Skeletal muscle tissue (tissue), 4 donors: ENCODE measurements around the gene CDCA7L. TPM values are rescaled to one million over a fixed set of nuclear protein-coding genes. Genes with fewer than 3 reads are reported as not detected.

Source experiments
- H3K27ac ChIP-seq: one replicate; pipeline ENCODE4 v1.7.0; 2013; ENCODE audit warnings: mild to moderate bottlenecking, low read depth, low read length, inconsistent platforms
- H3K27me3 ChIP-seq, 3 donors: one replicate each; pipeline ENCODE4 v1.7.0; 2013; ENCODE audit warnings: low read length in 3 of 3; ENCODE audit not compliant: control insufficient read depth in 3 of 3, insufficient read depth in 3 of 3
- H3K36me3 ChIP-seq, 3 donors: one replicate each; pipeline ENCODE4 v1.7.0; 2013; ENCODE audit warnings: low read length in 3 of 3; ENCODE audit not compliant: control insufficient read depth in 3 of 3, insufficient read depth in 3 of 3
- H3K4me1 ChIP-seq, 3 donors: one replicate each; pipeline ENCODE4 v1.7.0; 2013; ENCODE audit warnings: low read length in 3 of 3, mild to moderate bottlenecking in 3 of 3; ENCODE audit not compliant: control insufficient read depth in 3 of 3, insufficient read depth in 3 of 3
- H3K4me3 ChIP-seq, 3 donors: one replicate each; pipeline ENCODE4 v1.7.0; 2013; ENCODE audit warnings: low read length in 3 of 3
- H3K9ac ChIP-seq, 3 donors: one replicate each; pipeline ENCODE4 v1.7.0; 2013; ENCODE audit warnings: low read length in 3 of 3, mild to moderate bottlenecking in 3 of 3, moderate library complexity in 2 of 3, low read depth in 1 of 3
- H3K9me3 ChIP-seq, 3 donors: one replicate each; pipeline ENCODE4 v1.7.0; 2013; ENCODE audit warnings: low read length in 3 of 3; ENCODE audit not compliant: control insufficient read depth in 3 of 3
- total RNA-seq: library from RNA; depleted of rRNA; stranded (reverse); fragments of >200 nt; gene quantifications from one replicate; pipeline ENCODE4 v1.2.3, GENCODE V29; 2014
- donor health status: Osteomylitis.

Gene CDCA7L
- total RNA-seq, 1 donor from 2014 or later, result 19.8 TPM

DNA sequence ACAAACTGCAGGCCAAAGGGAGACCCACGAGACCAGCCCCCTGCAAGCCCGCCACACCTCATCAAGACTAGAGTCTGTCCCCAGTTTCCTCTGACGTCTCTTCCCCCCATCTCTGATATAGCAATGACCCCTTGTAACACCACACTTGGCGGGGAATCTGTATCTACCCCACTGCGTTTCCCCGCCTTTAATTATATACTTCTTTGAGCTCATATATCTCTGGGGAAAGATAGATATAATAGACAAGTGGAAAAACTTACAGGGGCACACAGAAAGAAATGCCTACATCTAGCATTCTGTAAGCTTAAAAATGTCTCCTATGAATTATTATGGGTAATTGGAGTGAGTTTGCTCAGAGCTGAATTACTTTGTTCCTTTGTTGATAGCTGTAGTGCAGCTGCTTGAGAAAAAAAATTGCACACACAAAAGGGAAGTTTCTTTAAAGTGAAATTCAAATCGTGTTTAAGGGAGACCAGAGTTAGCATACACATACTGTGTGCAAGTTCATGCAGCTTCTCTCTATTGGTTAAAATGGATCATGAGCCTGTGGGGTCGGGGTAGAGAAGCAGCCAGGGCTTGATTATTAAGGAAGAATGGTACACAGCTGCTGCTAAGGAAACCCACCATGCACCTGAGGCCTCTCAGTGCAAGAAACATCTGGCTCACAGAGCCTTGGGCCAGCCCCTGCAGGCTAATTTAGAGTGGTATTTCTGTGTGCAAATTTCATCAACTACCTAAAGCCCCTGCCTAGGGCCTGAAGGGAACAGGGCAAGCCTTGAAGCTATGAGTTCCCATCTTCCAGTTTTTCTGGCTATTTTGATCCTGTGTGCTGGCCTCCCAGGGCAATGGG, 32.5 kb downstream of the CDCA7L start:
- Histone ChIP-seq H3K4me3 (no peak overlapping the region), H3K27ac (no peak overlapping the region), H3K36me3 (peaks cover 0 to 6% (median 0%) of the 10 kb centered on the region in 3 donors), H3K27me3 (no peaks in the 10 kb centered on the region), H3K9me3 (no peaks in the 10 kb centered on the region), H3K4me1 (peaks cover 14 to 29% (median 15%) of the 10 kb centered on the region in 3 donors), H3K9ac (no peak overlapping the region)

DNA sequence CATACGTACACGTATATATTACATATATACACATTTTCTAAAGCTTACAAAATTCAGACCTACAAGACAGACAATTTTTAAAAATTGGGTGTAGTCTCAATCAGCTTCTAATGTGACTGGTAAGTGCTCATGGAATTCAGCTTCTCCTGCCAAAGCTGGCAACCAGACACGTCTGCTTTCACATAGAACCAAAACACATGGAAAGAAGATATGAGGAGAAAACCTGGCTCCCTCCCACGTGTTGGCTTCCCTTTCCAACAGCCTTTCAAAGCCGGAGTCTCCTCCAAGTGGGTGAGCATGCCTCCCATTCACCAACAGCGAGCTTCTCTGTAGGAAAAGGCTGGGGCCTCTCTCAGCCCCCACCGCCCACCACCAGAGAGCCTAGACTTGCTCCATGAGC, 33.4 kb downstream of the CDCA7L start:
- Histone ChIP-seq H3K36me3 (peaks cover 0 to 6% (median 3%) of the 10 kb centered on the region in 3 donors), H3K4me1 (peaks cover 14 to 32% (median 15%) of the 10 kb centered on the region in 3 donors), H3K27me3 (no peaks in the 10 kb centered on the region), H3K27ac (no peak overlapping the region), H3K9ac (no peak overlapping the region), H3K9me3 (no peaks in the 10 kb centered on the region), H3K4me3 (peak overlapping the region in 1 of 3 donors; percentile 41)

DNA sequence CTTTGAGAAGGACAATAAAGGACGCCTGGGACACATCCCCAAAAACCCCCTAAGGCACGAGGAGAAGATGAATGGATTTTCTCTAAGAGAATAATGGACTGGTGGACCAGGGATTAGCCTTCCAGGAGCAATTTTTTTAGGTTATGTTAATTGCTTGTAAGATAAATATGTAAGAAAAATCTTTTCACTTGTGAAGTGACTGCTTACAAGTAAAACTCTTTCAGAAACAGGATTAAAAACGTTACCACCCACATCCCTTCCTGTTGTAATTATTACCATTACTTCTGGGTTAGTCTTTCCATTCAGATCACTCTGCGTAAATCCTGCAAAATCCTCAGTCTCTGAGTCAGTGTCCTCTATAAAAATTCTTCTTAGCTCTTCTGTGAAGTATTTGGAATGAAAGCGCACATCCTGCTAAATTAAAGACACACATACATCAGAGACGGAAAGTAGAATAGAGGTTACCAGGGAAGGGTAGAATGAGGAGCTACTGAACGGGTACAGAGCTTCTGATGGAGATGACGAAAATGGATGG, 34.3 kb downstream of the CDCA7L start:
- no peak overlapping the region for H3K4me3 ChIP-seq
- peaks cover 14 to 32% (median 15%) of the 10 kb centered on the region in 3 donors for H3K4me1 ChIP-seq

DNA sequence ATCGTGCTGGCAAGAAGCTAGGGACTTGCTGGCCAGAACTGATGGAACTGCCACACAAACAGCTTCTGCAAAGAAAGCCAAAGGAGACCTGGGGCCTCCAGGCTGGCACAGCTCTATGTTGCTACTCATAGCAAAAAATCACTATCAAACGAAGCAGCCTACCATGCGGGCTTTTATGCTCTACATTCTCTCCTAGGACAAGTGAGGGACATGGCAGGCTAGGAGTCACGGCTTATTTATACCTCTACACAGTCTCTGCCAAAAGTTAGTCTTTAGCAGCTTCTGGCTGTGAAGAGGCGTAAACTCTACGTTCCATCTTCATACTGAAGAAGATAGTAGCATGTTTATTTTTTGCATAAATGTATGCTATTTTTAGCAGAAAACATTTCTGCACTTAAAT, 35.4 kb downstream of the CDCA7L start:
- Histone ChIP-seq H3K9ac (no peak overlapping the region), H3K4me3 (no peak overlapping the region), H3K27me3 (no peaks in the 10 kb centered on the region), H3K9me3 (no peaks in the 10 kb centered on the region), H3K27ac (no peak overlapping the region), H3K36me3 (peaks cover 0 to 12% (median 11%) of the 10 kb centered on the region in 3 donors), H3K4me1 (peaks cover 14 to 32% (median 15%) of the 10 kb centered on the region in 3 donors)

More for the DNA sequence above, 34.3 kb downstream of the CDCA7L start:
- Histone ChIP-seq H3K36me3 (peaks cover 0 to 6% (median 3%) of the 10 kb centered on the region in 3 donors), H3K27me3 (no peaks in the 10 kb centered on the region), H3K27ac (no peak overlapping the region), H3K9ac (no peak overlapping the region), H3K9me3 (no peaks in the 10 kb centered on the region)

DNA sequence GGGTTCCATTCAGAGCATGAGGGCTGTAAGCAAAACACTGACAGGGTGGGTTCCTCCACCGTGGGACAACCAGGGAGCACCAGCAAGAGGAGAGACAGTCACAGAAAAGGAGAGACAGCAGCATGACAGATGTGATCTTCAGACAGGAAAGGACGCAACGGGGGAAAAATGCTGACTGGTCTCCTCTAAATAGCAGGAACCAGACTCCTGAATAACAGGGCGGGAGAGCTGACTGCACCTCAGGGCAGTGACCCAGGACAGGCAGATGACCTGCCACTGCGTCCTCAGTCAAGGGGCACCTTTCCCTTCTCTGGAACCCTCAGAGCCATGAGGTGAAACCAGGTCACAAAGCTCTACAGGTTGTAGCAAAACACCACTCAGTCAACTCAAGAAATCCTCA, 37.0 kb downstream of the CDCA7L start:
- Histone ChIP-seq H3K9me3 (no peaks in the 10 kb centered on the region), H3K27me3 (no peaks in the 10 kb centered on the region), H3K36me3 (peaks cover 3 to 20% (median 8%) of the 10 kb centered on the region in 3 donors), H3K27ac (no peak overlapping the region), H3K9ac (no peak overlapping the region), H3K4me1 (peaks cover 14 to 32% (median 15%) of the 10 kb centered on the region in 3 donors), H3K4me3 (no peak overlapping the region)

DNA sequence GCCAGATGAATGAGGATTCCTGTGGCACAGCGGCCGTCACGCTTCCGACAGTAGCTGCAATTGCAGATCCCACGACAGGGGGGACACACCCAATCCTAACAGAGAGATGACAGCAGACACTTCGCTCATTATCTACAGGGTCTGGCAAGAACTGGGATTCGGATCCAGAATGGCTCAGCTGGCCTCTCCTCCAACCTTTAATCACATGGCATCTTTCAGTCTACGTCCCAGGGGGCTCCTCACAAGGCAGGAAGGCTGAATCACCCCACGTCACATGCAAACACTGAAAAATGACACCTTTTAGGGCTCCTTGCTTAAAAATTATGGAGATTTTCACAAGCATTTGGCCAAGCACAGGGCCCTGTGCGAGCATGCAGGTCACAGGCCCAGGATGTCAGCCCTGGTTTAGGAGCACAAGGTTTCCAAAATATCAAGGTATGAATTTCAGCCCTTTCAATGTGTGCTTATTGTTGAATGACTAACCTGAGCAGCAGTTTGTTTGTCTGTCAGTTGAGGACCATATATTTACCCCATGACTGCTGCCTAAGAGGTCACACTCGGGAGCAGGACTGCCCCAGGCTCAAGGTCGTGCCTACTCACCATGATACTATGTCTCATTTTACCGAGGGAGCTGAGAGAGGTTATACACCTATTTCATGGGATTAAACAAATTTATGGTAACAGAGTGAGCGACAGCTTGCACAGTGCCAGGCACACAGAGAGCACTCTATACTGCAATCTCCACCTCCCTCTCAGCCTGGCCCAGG, 42.5 kb downstream of the CDCA7L start:
- Histone ChIP-seq H3K4me1 (peaks cover 0 to 3% (median 0%) of the 10 kb centered on the region in 3 donors), H3K9ac (no peak overlapping the region), H3K27me3 (no peaks in the 10 kb centered on the region), H3K4me3 (no peak overlapping the region), H3K27ac (no peak overlapping the region), H3K36me3 (peaks cover 15 to 61% (median 21%) of the 10 kb centered on the region in 3 donors), H3K9me3 (no peaks in the 10 kb centered on the region)

DNA sequence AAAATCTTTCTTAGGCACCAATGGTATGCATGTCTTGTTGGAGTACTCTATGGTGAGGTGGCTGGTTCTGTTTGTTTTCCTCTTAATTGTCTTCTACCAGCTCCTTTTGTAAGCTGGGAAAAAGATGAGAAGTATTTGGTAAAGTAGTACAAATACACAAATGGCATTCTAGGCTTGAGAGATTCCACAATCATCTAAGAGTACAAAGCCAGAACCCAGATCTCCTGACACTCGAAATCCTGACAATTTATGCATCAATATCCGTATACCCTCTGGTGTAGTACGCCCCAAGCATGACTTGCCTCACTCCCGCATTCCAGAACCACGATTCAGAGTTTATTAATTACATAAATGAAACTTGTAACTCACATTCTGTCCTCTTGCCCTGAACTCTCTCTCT, 43.5 kb downstream of the CDCA7L start:
- H3K27me3 ChIP-seq, result no peaks in the 10 kb centered on the region
- no peaks in the 10 kb centered on the region for H3K9me3 ChIP-seq
- peaks cover 15 to 58% (median 21%) of the 10 kb centered on the region in 3 donors for H3K36me3 ChIP-seq
- H3K4me1 ChIP-seq, result no peaks in the 10 kb centered on the region
- H3K4me3 ChIP-seq, result no peak overlapping the region
- no peak overlapping the region for H3K9ac ChIP-seq
- H3K27ac ChIP-seq, result no peak overlapping the region

DNA sequence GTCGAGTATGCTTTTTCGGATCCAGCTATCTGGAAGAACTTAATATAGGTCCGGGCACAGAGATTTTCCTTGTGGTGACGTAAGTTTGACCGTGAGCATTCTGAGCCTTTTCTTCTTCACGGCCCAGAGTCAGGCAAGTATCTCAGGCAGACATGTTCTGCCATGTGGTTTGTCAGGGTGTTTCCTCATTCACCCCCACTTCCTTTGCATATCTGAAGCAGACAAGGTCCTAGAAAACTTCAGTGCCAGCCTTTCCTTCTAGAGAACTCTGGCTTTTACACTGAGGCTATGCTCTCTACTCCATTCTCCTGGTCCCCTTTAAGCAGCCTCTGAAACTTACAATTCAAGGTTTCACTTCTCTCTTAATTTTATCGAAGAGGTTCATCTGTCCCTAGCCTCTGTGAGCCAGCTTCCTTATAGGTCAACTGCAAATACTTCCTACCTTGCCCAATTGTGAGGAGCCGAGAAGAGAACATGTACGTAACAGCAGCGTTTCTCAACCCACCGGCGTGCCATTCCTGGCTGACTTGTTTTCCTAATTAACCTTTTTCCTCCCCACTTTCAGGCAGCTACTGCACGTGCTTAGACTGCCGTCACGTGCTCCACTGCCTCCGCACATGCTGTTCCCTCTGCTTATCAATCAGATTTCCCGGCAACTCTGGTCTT, 47.3 kb downstream of the CDCA7L start:
- peaks cover 10 to 38% (median 11%) of the 10 kb centered on the region in 3 donors for H3K36me3 ChIP-seq
- no peaks in the 10 kb centered on the region for H3K4me1 ChIP-seq
- no peaks in the 10 kb centered on the region for H3K9me3 ChIP-seq
- no peak overlapping the region for H3K4me3 ChIP-seq
- H3K9ac ChIP-seq, result no peak overlapping the region
- H3K27me3 ChIP-seq, result no peaks in the 10 kb centered on the region
- no peak overlapping the region for H3K27ac ChIP-seq

DNA sequence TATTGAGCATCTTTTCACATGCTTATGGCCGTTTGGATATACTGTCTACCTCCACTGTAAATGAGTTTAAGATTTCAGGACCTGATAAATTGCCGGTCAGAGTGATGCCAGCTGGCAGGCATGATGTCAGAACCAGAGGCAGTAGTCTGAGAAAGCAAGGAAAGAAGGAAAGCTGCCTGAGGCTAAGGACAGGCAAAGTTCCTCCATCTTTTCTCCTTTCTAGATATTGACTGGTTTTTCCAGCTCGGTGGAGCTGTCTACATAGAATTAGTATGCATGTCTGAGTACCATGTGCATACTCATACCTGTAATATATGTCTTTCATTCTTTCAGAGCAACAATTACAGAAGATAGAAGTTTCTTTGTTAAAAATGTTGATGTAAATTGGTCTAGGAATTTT, 52.3 kb downstream of the CDCA7L start:
- Histone ChIP-seq H3K27me3 (no peaks in the 10 kb centered on the region), H3K27ac (no peak overlapping the region), H3K4me3 (no peak overlapping the region), H3K4me1 (no peaks in the 10 kb centered on the region), H3K9ac (no peak overlapping the region), H3K9me3 (no peaks in the 10 kb centered on the region), H3K36me3 (no peaks in the 10 kb centered on the region)
